ENCODE results near the gene TBC1D22A. TPM values are rescaled to one million over a fixed set of nuclear protein-coding genes. Genes with fewer than 3 reads are reported as not detected.

Gene TBC1D22A
- total RNA-seq, 1 donor from 2014 or later = 6.8 TPM

- no peak overlapping the region for H3K4me3 ChIP-seq (ENCODE audit: low read length in 3 of 3)
- no peak overlapping the region for H3K27ac ChIP-seq (ENCODE audit: low read depth, low read length)
- peaks cover 27 to 35% (median 32%) of the 10 kb centered on the region in 3 donors for H3K36me3 ChIP-seq (ENCODE audit: control insufficient read depth in 3 of 3, insufficient read depth in 3 of 3, low read length in 3 of 3)
- H3K9ac ChIP-seq (ENCODE audit: low read depth in 1 of 3, low read length in 3 of 3) = no peak overlapping the region
- H3K4me1 ChIP-seq (ENCODE audit: control insufficient read depth in 3 of 3, insufficient read depth in 3 of 3, low read length in 3 of 3) = peaks cover 0 to 13% (median 12%) of the 10 kb centered on the region in 3 donors
- no peaks in the 10 kb centered on the region for H3K9me3 ChIP-seq (ENCODE audit: control insufficient read depth in 3 of 3, low read length in 3 of 3)
- no peaks in the 10 kb centered on the region for H3K27me3 ChIP-seq (ENCODE audit: control insufficient read depth in 3 of 3, insufficient read depth in 3 of 3, low read length in 3 of 3)
Measured at GRCh38 chr22:46799626-46800025, 37.2 kb downstream of the TBC1D22A start.

- Histone ChIP-seq H3K9me3 (ENCODE audit: control insufficient read depth in 3 of 3, low read length in 3 of 3) (no peaks in the 10 kb centered on the region), H3K4me3 (ENCODE audit: low read length in 3 of 3) (no peak overlapping the region), H3K36me3 (ENCODE audit: control insufficient read depth in 3 of 3, insufficient read depth in 3 of 3, low read length in 3 of 3) (peaks cover 28 to 33% (median 32%) of the 10 kb centered on the region in 3 donors), H3K27me3 (ENCODE audit: control insufficient read depth in 3 of 3, insufficient read depth in 3 of 3, low read length in 3 of 3) (no peaks in the 10 kb centered on the region), H3K4me1 (ENCODE audit: control insufficient read depth in 3 of 3, insufficient read depth in 3 of 3, low read length in 3 of 3) (peaks cover 0 to 13% (median 12%) of the 10 kb centered on the region in 3 donors), H3K9ac (ENCODE audit: low read depth in 1 of 3, low read length in 3 of 3) (no peak overlapping the region), H3K27ac (ENCODE audit: low read depth, low read length) (no peak overlapping the region)
Measured at GRCh38 chr22:46800102-46800857, 37.8 kb downstream of the TBC1D22A start.

DNA sequence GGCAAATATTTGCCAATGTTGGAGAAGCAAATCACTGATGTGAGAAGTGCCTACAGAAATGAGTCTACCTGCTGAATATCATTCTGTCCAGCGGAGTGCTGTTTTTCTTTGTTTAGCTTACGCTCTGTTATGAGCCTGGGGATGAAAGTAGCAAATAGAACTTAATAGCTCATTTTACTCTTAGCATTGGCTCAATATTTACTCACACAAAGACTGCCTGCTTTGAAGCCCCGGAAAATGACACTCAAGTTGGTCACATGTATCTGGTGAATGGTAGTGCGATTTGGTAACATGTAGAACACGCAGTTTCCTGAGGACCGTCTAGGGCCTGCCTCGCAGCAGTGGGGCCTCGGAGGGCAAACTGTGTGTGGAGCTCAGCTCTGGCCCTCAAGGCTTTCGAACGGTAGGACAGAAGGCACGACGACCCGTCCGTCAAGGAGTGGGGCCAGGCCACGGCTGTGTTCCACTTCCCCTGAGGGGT lies 38.9 kb downstream of the TBC1D22A start:
- H3K4me1 ChIP-seq (ENCODE audit: control insufficient read depth in 3 of 3, insufficient read depth in 3 of 3, low read length in 3 of 3) = peaks cover 0 to 13% (median 12%) of the 10 kb centered on the region in 3 donors
- no peaks in the 10 kb centered on the region for H3K9me3 ChIP-seq (ENCODE audit: control insufficient read depth in 3 of 3, low read length in 3 of 3)
- H3K4me3 ChIP-seq (ENCODE audit: low read length in 3 of 3) = no peak overlapping the region
- H3K36me3 ChIP-seq (ENCODE audit: control insufficient read depth in 3 of 3, insufficient read depth in 3 of 3, low read length in 3 of 3) = peaks cover 25 to 33% (median 28%) of the 10 kb centered on the region in 3 donors
- H3K27ac ChIP-seq (ENCODE audit: low read depth, low read length) = no peak overlapping the region
- no peaks in the 10 kb centered on the region for H3K27me3 ChIP-seq (ENCODE audit: control insufficient read depth in 3 of 3, insufficient read depth in 3 of 3, low read length in 3 of 3)
- H3K9ac ChIP-seq (ENCODE audit: low read depth in 1 of 3, low read length in 3 of 3) = no peak overlapping the region

DNA sequence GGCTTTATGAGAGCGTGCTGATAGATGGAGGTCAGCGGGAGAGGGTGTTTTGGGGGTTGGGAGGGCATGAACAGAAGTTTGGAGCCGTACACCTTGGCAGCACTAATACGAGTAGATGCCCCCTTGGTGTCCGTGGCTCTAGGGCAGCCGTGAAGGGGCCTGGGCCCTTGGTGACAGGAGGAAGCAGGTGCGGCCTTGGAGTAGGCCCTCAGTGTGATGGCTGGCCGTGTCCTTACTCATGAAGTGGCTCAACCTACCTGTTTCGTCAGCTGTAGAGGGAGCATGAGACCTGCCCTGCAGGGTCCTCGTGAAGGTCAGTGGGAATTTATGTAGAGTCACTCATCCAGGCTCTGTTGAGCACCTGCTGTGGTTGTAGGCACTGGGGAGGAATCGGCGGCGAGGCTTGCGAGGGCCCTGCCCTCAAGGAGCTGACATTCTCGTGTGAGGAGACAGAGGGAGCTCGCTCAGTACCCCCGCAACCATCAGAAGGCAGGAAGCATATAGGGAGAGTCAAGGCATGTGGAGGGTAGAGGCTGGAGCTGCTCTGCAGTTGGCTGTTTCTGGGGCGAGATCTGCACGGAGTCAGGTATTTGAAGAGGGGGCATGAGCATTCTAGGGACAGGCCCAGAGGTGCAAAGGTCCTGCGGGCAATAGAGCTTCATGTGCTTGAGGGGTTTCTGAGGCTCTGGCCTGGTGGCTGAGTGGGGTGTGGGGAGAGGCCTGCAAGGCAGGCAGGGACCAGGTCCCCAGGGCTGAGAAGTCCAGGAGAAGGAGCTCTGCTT lies 39.6 kb downstream of the TBC1D22A start:
- H3K9ac ChIP-seq (ENCODE audit: low read depth in 1 of 3, low read length in 3 of 3) = no peak overlapping the region
- H3K27ac ChIP-seq (ENCODE audit: low read depth, low read length) = no peak overlapping the region
- no peak overlapping the region for H3K4me3 ChIP-seq (ENCODE audit: low read length in 3 of 3)
- no peaks in the 10 kb centered on the region for H3K9me3 ChIP-seq (ENCODE audit: control insufficient read depth in 3 of 3, low read length in 3 of 3)
- peaks cover 0 to 13% (median 12%) of the 10 kb centered on the region in 3 donors for H3K4me1 ChIP-seq (ENCODE audit: control insufficient read depth in 3 of 3, insufficient read depth in 3 of 3, low read length in 3 of 3)
- peaks cover 25 to 34% (median 25%) of the 10 kb centered on the region in 3 donors for H3K36me3 ChIP-seq (ENCODE audit: control insufficient read depth in 3 of 3, insufficient read depth in 3 of 3, low read length in 3 of 3)
- H3K27me3 ChIP-seq (ENCODE audit: control insufficient read depth in 3 of 3, insufficient read depth in 3 of 3, low read length in 3 of 3) = no peaks in the 10 kb centered on the region

- H3K9ac ChIP-seq (ENCODE audit: low read depth in 1 of 3, low read length in 3 of 3) = no peak overlapping the region
- no peak overlapping the region for H3K4me3 ChIP-seq (ENCODE audit: low read length in 3 of 3)
- no peaks in the 10 kb centered on the region for H3K27me3 ChIP-seq (ENCODE audit: control insufficient read depth in 3 of 3, insufficient read depth in 3 of 3, low read length in 3 of 3)
- H3K4me1 ChIP-seq (ENCODE audit: control insufficient read depth in 3 of 3, insufficient read depth in 3 of 3, low read length in 3 of 3) = peaks cover 0 to 13% (median 12%) of the 10 kb centered on the region in 3 donors
- no peak overlapping the region for H3K27ac ChIP-seq (ENCODE audit: low read depth, low read length)
- peaks cover 25 to 32% (median 25%) of the 10 kb centered on the region in 3 donors for H3K36me3 ChIP-seq (ENCODE audit: control insufficient read depth in 3 of 3, insufficient read depth in 3 of 3, low read length in 3 of 3)
- no peaks in the 10 kb centered on the region for H3K9me3 ChIP-seq (ENCODE audit: control insufficient read depth in 3 of 3, low read length in 3 of 3)
Measured at GRCh38 chr22:46802608-46803027, 40.2 kb downstream of the TBC1D22A start.

GRCh38 chr22:46803031-46803880 lies 40.8 kb downstream of the TBC1D22A start:
- H3K36me3 ChIP-seq (ENCODE audit: control insufficient read depth in 3 of 3, insufficient read depth in 3 of 3, low read length in 3 of 3) = peaks cover 19 to 25% (median 19%) of the 10 kb centered on the region in 3 donors
- H3K4me1 ChIP-seq (ENCODE audit: control insufficient read depth in 3 of 3, insufficient read depth in 3 of 3, low read length in 3 of 3) = peaks cover 0 to 13% (median 12%) of the 10 kb centered on the region in 3 donors
- H3K27ac ChIP-seq (ENCODE audit: low read depth, low read length) = no peak overlapping the region
- no peak overlapping the region for H3K9ac ChIP-seq (ENCODE audit: low read depth in 1 of 3, low read length in 3 of 3)
- no peak overlapping the region for H3K4me3 ChIP-seq (ENCODE audit: low read length in 3 of 3)
- no peaks in the 10 kb centered on the region for H3K9me3 ChIP-seq (ENCODE audit: control insufficient read depth in 3 of 3, low read length in 3 of 3)
- H3K27me3 ChIP-seq (ENCODE audit: control insufficient read depth in 3 of 3, insufficient read depth in 3 of 3, low read length in 3 of 3) = no peaks in the 10 kb centered on the region

DNA sequence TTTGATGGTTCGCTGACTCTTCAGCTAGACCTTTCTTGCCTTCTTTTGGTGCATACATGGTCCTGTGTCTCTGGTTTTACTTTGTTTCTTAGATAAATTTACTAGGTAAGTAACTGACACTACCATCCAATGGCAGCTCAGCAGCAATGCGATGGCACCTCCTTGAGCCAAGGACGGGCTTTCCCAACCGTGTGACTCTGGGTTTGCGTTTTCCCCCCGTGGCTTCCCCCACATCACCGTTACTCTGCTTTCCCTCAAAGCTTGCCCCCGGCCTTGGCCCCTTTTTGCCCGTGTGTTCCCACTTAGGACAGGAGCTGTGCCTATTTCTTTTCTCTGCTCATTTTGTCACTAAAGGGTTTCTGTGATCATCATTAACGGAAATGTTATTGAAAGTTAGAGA lies 41.5 kb downstream of the TBC1D22A start:
- Histone ChIP-seq H3K36me3 (ENCODE audit: control insufficient read depth in 3 of 3, insufficient read depth in 3 of 3, low read length in 3 of 3) (peaks cover 19 to 24% (median 19%) of the 10 kb centered on the region in 3 donors), H3K4me1 (ENCODE audit: control insufficient read depth in 3 of 3, insufficient read depth in 3 of 3, low read length in 3 of 3) (peaks cover 0 to 8% (median 7%) of the 10 kb centered on the region in 3 donors), H3K27ac (ENCODE audit: low read depth, low read length) (no peak overlapping the region), H3K4me3 (ENCODE audit: low read length in 3 of 3) (no peak overlapping the region), H3K9ac (ENCODE audit: low read depth in 1 of 3, low read length in 3 of 3) (no peak overlapping the region), H3K27me3 (ENCODE audit: control insufficient read depth in 3 of 3, insufficient read depth in 3 of 3, low read length in 3 of 3) (no peaks in the 10 kb centered on the region), H3K9me3 (ENCODE audit: control insufficient read depth in 3 of 3, low read length in 3 of 3) (no peaks in the 10 kb centered on the region)

DNA sequence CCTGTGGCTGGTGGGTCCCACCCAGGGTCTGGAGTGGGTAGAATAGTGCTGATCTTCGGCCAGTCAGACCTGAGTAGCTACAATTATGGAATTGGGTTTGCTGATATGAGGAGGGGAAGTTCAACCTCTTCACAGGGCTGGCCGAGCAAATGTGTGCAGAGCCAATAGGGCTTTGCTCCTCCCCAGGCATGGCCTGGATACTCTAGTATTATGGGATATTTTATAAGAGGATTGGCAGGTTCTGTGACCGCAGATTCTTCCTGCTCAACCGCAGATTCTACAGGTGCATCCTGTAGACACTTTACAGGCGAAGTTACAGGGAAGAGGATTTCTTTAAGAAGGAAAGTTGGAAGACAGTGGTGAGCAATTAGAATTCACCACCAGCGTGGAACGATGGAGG lies 44.3 kb downstream of the TBC1D22A start:
- Histone ChIP-seq H3K9ac (ENCODE audit: low read depth in 1 of 3, low read length in 3 of 3) (no peak overlapping the region), H3K36me3 (ENCODE audit: control insufficient read depth in 3 of 3, insufficient read depth in 3 of 3, low read length in 3 of 3) (peaks cover 3 to 9% (median 8%) of the 10 kb centered on the region in 3 donors), H3K27ac (ENCODE audit: low read depth, low read length) (no peak overlapping the region), H3K4me1 (ENCODE audit: control insufficient read depth in 3 of 3, insufficient read depth in 3 of 3, low read length in 3 of 3) (peaks cover 0 to 8% (median 4%) of the 10 kb centered on the region in 3 donors), H3K27me3 (ENCODE audit: control insufficient read depth in 3 of 3, insufficient read depth in 3 of 3, low read length in 3 of 3) (no peaks in the 10 kb centered on the region), H3K4me3 (ENCODE audit: low read length in 3 of 3) (no peak overlapping the region), H3K9me3 (ENCODE audit: control insufficient read depth in 3 of 3, low read length in 3 of 3) (no peaks in the 10 kb centered on the region)

GRCh38 chr22:46807458-46807857 lies 45.0 kb downstream of the TBC1D22A start:
- H3K27ac ChIP-seq (ENCODE audit: low read depth, low read length) = no peak overlapping the region
- H3K36me3 ChIP-seq (ENCODE audit: control insufficient read depth in 3 of 3, insufficient read depth in 3 of 3, low read length in 3 of 3) = peaks cover 6 to 8% (median 7%) of the 10 kb centered on the region in 3 donors
- no peak overlapping the region for H3K9ac ChIP-seq (ENCODE audit: low read depth in 1 of 3, low read length in 3 of 3)
- peaks cover 0 to 8% (median 4%) of the 10 kb centered on the region in 3 donors for H3K4me1 ChIP-seq (ENCODE audit: control insufficient read depth in 3 of 3, insufficient read depth in 3 of 3, low read length in 3 of 3)
- H3K9me3 ChIP-seq (ENCODE audit: control insufficient read depth in 3 of 3, low read length in 3 of 3) = no peaks in the 10 kb centered on the region
- H3K4me3 ChIP-seq (ENCODE audit: low read length in 3 of 3) = no peak overlapping the region
- H3K27me3 ChIP-seq (ENCODE audit: control insufficient read depth in 3 of 3, insufficient read depth in 3 of 3, low read length in 3 of 3) = no peaks in the 10 kb centered on the region
